ENCODE results near the gene GPC3. TPM values are rescaled to one million over a fixed set of nuclear protein-coding genes. Genes with fewer than 3 reads are reported as not detected.

Gene GPC3
- polyA plus RNA-seq, 3 donors = not detected

DNA sequence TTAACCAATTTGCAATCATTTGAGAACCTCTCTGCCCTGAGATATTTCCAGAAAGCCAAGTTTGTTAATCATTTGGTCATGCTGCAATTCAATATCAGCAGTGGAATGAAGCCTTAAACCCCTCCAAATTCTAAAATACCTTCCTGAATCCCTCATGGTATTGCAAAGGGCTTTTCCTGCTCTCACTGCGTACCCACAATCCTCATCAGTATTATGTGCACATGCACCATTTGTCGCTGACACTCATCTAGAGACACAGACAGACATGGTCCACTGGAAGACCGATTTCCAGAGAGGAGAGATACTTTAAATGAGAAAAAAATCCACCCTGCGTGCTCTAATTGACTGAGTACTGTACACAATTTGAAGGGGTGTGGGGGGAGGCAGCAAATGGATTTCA, 104.4 kb downstream of the GPC3 start:
- H3K4me1 ChIP-seq (ENCODE audit: control insufficient read depth in 1 of 2, insufficient read depth in 2 of 2, low read length in 2 of 2) = no peaks in the 10 kb centered on the region
- no peaks in the 10 kb centered on the region for H4K20me1 ChIP-seq (ENCODE audit: insufficient read depth, low read length)
- Mint-ChIP-seq H3K36me3 (no peaks in the 10 kb centered on the region), H3K9me3 (no peaks in the 10 kb centered on the region), H3K27ac (no peak overlapping the region), H3K4me3 (no peak overlapping the region), H3K27me3 (ENCODE audit: low read depth in 3 of 3) (peaks cover 0 to 12% (median 1%) of the 10 kb centered on the region in 3 donors), H3K4me1 (no peaks in the 10 kb centered on the region)
- H3K4me3 ChIP-seq (replicated peaks in 1 of 3; ENCODE audit: low read depth in 2 of 3, low read length in 3 of 3) = no peak overlapping the region
- no peak overlapping the region for H3K27ac ChIP-seq (ENCODE audit: low read depth in 1 of 2, low read length in 2 of 2)
- no peaks in the 10 kb centered on the region for H3K79me2 ChIP-seq (ENCODE audit: insufficient read depth, low read length)
- TF ChIP-seq, protein P1, sequence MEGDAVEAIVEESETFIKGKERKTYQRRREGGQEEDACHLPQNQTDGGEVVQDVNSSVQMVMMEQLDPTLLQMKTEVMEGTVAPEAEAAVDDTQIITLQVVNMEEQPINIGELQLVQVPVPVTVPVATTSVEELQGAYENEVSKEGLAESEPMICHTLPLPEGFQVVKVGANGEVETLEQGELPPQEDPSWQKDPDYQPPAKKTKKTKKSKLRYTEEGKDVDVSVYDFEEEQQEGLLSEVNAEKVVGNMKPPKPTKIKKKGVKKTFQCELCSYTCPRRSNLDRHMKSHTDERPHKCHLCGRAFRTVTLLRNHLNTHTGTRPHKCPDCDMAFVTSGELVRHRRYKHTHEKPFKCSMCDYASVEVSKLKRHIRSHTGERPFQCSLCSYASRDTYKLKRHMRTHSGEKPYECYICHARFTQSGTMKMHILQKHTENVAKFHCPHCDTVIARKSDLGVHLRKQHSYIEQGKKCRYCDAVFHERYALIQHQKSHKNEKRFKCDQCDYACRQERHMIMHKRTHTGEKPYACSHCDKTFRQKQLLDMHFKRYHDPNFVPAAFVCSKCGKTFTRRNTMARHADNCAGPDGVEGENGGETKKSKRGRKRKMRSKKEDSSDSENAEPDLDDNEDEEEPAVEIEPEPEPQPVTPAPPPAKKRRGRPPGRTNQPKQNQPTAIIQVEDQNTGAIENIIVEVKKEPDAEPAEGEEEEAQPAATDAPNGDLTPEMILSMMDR (IDR thresholded peaks at IDR 0.05) = no peak
- no peak overlapping the region for H3K4me2 ChIP-seq (replicated peaks; ENCODE audit: extremely low read depth, low read length, poor library complexity, severe bottlenecking)
- no peak overlapping the region for H3K9ac ChIP-seq (ENCODE audit: insufficient read depth, low read length, poor library complexity, severe bottlenecking)
- no peaks in the 10 kb centered on the region for H3K36me3 ChIP-seq (replicated peaks in 1 of 2; ENCODE audit: control insufficient read depth in 1 of 2, insufficient read depth in 2 of 2, low read length in 2 of 2)
- no peak overlapping the region for H2AFZ ChIP-seq (ENCODE audit: insufficient read depth, low read depth, low read length, poor library complexity, severe bottlenecking)
- intact Hi-C loops (cut with micrococcal nuclease) = no loop called here
- peaks cover 0 to 4% of the 10 kb centered on the region in 2 donors for H3K27me3 ChIP-seq (ENCODE audit: control insufficient read depth in 2 of 2, insufficient read depth in 2 of 2, low read length in 2 of 2)
- DNase-seq = no peak
- whole genome bisulfite sequencing (ENCODE audit: insufficient coverage) = no CpG with 5 or more reads among the region's 4 CpGs
- H3K9me3 ChIP-seq (replicated peaks in 1 of 2; ENCODE audit: control insufficient read depth in 1 of 2, insufficient read depth in 1 of 2, low read length in 2 of 2) = no peaks in the 10 kb centered on the region

GRCh38 chrX:133880032-133880443, 105.4 kb downstream of the GPC3 start:
- no peak overlapping the region for H3K27ac ChIP-seq (ENCODE audit: low read depth in 1 of 2, low read length in 2 of 2)
- no CpG with 5 or more reads among the region's 4 CpGs for whole genome bisulfite sequencing (ENCODE audit: insufficient coverage)

More at GRCh38 chrX:133880032-133880443, 105.4 kb downstream of the GPC3 start:
- Mint-ChIP-seq H3K36me3 (no peaks in the 10 kb centered on the region), H3K9me3 (peaks cover 0 to 2% (median 0%) of the 10 kb centered on the region in 7 donors), H3K27ac (no peak overlapping the region), H3K4me3 (no peak overlapping the region), H3K4me1 (no peaks in the 10 kb centered on the region), H3K27me3 (ENCODE audit: low read depth in 3 of 3) (peaks cover 0 to 12% (median 1%) of the 10 kb centered on the region in 3 donors)
- DNase-seq = no peak
- Histone ChIP-seq H3K4me1 (ENCODE audit: control insufficient read depth in 1 of 2, insufficient read depth in 2 of 2, low read length in 2 of 2) (no peaks in the 10 kb centered on the region), H4K20me1 (ENCODE audit: insufficient read depth, low read length) (no peaks in the 10 kb centered on the region), H3K9me3 (replicated peaks in 1 of 2; ENCODE audit: control insufficient read depth in 1 of 2, insufficient read depth in 1 of 2, low read length in 2 of 2) (no peaks in the 10 kb centered on the region), H3K27me3 (ENCODE audit: control insufficient read depth in 2 of 2, insufficient read depth in 2 of 2, low read length in 2 of 2) (peaks cover 0 to 4% of the 10 kb centered on the region in 2 donors), H3K4me2 (replicated peaks; ENCODE audit: extremely low read depth, low read length, poor library complexity, severe bottlenecking) (no peak overlapping the region), H3K79me2 (ENCODE audit: insufficient read depth, low read length) (no peaks in the 10 kb centered on the region), H2AFZ (ENCODE audit: insufficient read depth, low read depth, low read length, poor library complexity, severe bottlenecking) (no peak overlapping the region), H3K36me3 (replicated peaks in 1 of 2; ENCODE audit: control insufficient read depth in 1 of 2, insufficient read depth in 2 of 2, low read length in 2 of 2) (no peaks in the 10 kb centered on the region), H3K4me3 (replicated peaks in 1 of 3; ENCODE audit: low read depth in 2 of 3, low read length in 3 of 3) (no peak overlapping the region), H3K9ac (ENCODE audit: insufficient read depth, low read length, poor library complexity, severe bottlenecking) (no peak overlapping the region)
- TF ChIP-seq, protein P1 (IDR thresholded peaks at IDR 0.05) = no peak
- intact Hi-C loops (cut with micrococcal nuclease) = no loop called here
